ENCODE results near the gene TMEM9B. TPM values are rescaled to one million over a fixed set of nuclear protein-coding genes. Genes with fewer than 3 reads are reported as not detected.

TMEM9B gene
- total and polyA plus RNA-seq, 2 experiments from 2014 or later, result 10.4 to 12.9 TPM

- Histone ChIP-seq H3K4me3 (no peak overlapping the region), H3K27me3 (ENCODE audit: insufficient read depth) (peaks cover 5% of the 10 kb centered on the region), H3K79me2 (replicated peaks; ENCODE audit: insufficient read depth) (no peaks in the 10 kb centered on the region), H3K4me1 (ENCODE audit: insufficient read depth) (peaks cover 10% of the 10 kb centered on the region), H3K4me2 (no peak overlapping the region), H4K20me1 (replicated peaks; ENCODE audit: insufficient read depth) (no peaks in the 10 kb centered on the region), H3K9me2 (ENCODE audit: insufficient read depth) (no peaks in the 10 kb centered on the region), H2AFZ (no peak overlapping the region), H3K27ac (ENCODE audit: low read depth) (no peak overlapping the region), H3K36me3 (ENCODE audit: insufficient read depth) (peaks cover 5% of the 10 kb centered on the region; the same call in 1 of the 2 replicates), H3F3A (replicated peaks; ENCODE audit: low read depth) (peaks cover 2% of the 10 kb centered on the region; the same call in 1 of the 2 replicates)
- Mint-ChIP-seq H3K4me3 (no peak overlapping the region), H3K9me3 (no peaks in the 10 kb centered on the region), H3K4me1 (peaks cover 25% of the 10 kb centered on the region), H3K36me3 (ENCODE audit: low read depth) (peaks cover 48% of the 10 kb centered on the region), H3K27me3 (ENCODE audit: insufficient read depth, low read depth, poor library complexity) (peaks cover 17% of the 10 kb centered on the region), H3K27ac (peak overlapping the region; percentile 12; the same call in 1 of the 2 replicates)
- ATAC-seq (no peak), DNase-seq (ENCODE audit: low spot score) (no peak)
- TF ChIP-seq STAT1 (IDR thresholded peaks at IDR 0.05; ENCODE audit: unreplicated experiment) (no peak), ZNF331 (CRISPR knock-in tag; IDR thresholded peaks at IDR 0.05; ENCODE audit: low read depth) (no peak), EZH2 (IDR thresholded peaks at IDR 0.05; ENCODE audit: low read depth, unreplicated experiment) (no peak), NANOG (IDR thresholded peaks at IDR 0.05; ENCODE audit: borderline replicate concordance) (no peak)
- TF ChIP-seq, protein P1, sequence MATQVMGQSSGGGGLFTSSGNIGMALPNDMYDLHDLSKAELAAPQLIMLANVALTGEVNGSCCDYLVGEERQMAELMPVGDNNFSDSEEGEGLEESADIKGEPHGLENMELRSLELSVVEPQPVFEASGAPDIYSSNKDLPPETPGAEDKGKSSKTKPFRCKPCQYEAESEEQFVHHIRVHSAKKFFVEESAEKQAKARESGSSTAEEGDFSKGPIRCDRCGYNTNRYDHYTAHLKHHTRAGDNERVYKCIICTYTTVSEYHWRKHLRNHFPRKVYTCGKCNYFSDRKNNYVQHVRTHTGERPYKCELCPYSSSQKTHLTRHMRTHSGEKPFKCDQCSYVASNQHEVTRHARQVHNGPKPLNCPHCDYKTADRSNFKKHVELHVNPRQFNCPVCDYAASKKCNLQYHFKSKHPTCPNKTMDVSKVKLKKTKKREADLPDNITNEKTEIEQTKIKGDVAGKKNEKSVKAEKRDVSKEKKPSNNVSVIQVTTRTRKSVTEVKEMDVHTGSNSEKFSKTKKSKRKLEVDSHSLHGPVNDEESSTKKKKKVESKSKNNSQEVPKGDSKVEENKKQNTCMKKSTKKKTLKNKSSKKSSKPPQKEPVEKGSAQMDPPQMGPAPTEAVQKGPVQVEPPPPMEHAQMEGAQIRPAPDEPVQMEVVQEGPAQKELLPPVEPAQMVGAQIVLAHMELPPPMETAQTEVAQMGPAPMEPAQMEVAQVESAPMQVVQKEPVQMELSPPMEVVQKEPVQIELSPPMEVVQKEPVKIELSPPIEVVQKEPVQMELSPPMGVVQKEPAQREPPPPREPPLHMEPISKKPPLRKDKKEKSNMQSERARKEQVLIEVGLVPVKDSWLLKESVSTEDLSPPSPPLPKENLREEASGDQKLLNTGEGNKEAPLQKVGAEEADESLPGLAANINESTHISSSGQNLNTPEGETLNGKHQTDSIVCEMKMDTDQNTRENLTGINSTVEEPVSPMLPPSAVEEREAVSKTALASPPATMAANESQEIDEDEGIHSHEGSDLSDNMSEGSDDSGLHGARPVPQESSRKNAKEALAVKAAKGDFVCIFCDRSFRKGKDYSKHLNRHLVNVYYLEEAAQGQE (IDR thresholded peaks at IDR 0.05; ENCODE audit: unreplicated experiment), result no peak
These were observed 49.6 kb downstream of the TMEM9B start for GRCh38 chr11:8914661-8915018.

DNA sequence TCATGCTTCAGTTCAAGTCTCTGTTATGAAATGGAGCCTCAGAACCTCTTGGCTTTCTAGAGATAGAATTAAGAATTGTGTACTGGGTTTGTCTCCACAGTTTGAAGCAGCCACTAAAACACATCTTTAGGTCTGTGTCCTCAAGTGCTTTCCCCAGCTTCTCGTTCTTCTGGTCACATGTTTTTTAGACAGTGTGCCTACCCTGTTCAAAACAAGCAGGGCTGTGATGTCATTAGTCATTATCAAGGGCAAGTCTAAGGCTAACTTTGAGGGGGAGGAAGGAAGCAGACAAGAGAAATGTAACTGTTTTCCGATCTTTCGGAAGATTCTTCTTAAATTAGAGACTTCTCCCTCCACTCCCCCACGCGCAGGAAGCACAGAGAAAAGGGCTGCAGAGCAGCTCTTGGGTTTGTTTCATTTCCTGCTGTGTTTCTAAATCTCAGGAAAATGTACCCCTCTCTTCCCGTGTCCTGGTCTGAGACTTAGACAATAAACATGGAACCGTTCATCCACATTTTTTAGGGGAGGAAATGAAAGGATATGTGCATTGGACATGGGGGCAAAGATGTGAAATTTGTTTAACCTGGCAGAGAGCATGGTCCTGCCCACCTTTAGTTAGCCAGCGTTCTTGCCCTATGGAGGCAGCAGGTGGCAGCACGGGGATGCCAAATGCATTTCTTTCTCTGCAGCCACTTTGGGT is 50.1 kb downstream of the TMEM9B start:
- Histone ChIP-seq H4K20me1 (replicated peaks; ENCODE audit: insufficient read depth) (no peaks in the 10 kb centered on the region), H3K79me2 (replicated peaks; ENCODE audit: insufficient read depth) (no peaks in the 10 kb centered on the region), H2AFZ (no peak overlapping the region), H3F3A (replicated peaks; ENCODE audit: low read depth) (peaks cover 4% of the 10 kb centered on the region; the same call in 1 of the 2 replicates), H3K4me1 (ENCODE audit: insufficient read depth) (peaks cover 11% of the 10 kb centered on the region), H3K9me2 (ENCODE audit: insufficient read depth) (no peaks in the 10 kb centered on the region), H3K4me3 (no peak overlapping the region), H3K36me3 (ENCODE audit: insufficient read depth) (peaks cover 3% of the 10 kb centered on the region; the same call in 1 of the 2 replicates), H3K4me2 (no peak overlapping the region; the same call in 1 of the 2 replicates), H3K27ac (ENCODE audit: low read depth) (no peak overlapping the region), H3K27me3 (ENCODE audit: insufficient read depth) (peaks cover 10% of the 10 kb centered on the region)
- no peaks in the 10 kb centered on the region for H3K9me3 Mint-ChIP-seq
- H3K36me3 Mint-ChIP-seq (ENCODE audit: low read depth), result peaks cover 43% of the 10 kb centered on the region
- DNase-seq (ENCODE audit: low spot score) (peak; percentile 78), ATAC-seq (0 out of 3 replicates have a peak, but pooled peaks have one; percentile 2)
- H3K4me3 Mint-ChIP-seq, result no peak overlapping the region
- H3K27me3 Mint-ChIP-seq (ENCODE audit: insufficient read depth, low read depth, poor library complexity), result peaks cover 20% of the 10 kb centered on the region
- peaks cover 27% of the 10 kb centered on the region for H3K4me1 Mint-ChIP-seq
- TF ChIP-seq, protein P2, sequence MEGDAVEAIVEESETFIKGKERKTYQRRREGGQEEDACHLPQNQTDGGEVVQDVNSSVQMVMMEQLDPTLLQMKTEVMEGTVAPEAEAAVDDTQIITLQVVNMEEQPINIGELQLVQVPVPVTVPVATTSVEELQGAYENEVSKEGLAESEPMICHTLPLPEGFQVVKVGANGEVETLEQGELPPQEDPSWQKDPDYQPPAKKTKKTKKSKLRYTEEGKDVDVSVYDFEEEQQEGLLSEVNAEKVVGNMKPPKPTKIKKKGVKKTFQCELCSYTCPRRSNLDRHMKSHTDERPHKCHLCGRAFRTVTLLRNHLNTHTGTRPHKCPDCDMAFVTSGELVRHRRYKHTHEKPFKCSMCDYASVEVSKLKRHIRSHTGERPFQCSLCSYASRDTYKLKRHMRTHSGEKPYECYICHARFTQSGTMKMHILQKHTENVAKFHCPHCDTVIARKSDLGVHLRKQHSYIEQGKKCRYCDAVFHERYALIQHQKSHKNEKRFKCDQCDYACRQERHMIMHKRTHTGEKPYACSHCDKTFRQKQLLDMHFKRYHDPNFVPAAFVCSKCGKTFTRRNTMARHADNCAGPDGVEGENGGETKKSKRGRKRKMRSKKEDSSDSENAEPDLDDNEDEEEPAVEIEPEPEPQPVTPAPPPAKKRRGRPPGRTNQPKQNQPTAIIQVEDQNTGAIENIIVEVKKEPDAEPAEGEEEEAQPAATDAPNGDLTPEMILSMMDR (conservative IDR thresholded peaks at IDR 0.05; ENCODE audit: low read depth in 2 of 2), result peak; percentile 73 to 89
- TF ChIP-seq STAT1 (IDR thresholded peaks at IDR 0.05; ENCODE audit: unreplicated experiment), result no peak
- no peak overlapping the region; the same call in 1 of the 2 replicates for H3K27ac Mint-ChIP-seq

Data from GM23338 (cell line).